ENCODE data around the gene SERPINI1.

Gene SERPINI1

DNA sequence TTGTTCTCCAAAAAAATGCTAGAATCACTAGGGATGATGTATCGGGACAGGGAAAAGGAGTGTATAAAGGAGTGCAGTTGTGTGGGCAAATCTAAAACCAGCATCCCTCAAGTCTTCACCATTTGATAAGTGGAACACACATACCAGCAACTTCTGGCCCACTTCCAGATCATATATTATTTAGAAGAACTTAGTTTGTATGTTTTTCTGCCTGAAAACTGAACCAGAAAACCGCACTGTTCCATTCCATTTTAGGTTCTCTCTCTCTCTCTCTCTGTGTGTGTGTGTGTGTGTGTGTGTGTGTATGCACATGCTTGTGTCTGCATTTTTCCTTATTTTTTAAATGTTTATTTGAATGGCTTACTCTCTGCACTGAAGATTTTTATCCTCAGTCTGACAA is 93.5 kb downstream of the SERPINI1 start:
- ChIA-PET POLR2A (no interaction called here), CTCF (no interaction called here)

DNA sequence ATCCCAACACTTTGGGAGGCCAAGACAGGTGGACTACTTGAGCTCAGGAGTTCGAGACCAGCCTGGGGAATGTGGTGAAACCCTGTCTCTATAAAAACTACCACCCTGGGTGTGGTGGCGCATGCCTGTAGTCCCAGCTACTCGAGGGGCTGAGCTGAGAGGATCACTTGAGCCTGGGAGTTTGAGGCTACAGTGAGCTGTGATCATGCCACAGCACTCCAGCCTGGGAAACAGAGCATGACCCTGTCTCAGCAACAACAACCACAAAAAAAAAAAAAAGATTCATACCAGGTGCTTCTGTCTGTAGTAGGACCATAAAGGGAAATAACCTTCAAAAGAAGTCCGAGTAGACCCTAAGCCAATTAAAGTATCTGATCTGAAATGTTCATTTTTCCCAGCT is 94.5 kb downstream of the SERPINI1 start:
- CTCF ChIA-PET = interaction anchor here (1.1 kb wide), 1 partner anchor 16 kb away, joined by 3 read pairs; no protein-coding TSS in a partner anchor
- TF ChIP-seq CTCF (IDR thresholded peaks at IDR 0.05; ENCODE audit: control extremely low read depth, extremely low read depth, low read depth, missing control alignments) = no peak
- POLR2A ChIA-PET = no interaction called here
- DNase-seq (ENCODE audit: extremely low spot score) = no peak

More for the DNA sequence above, 93.5 kb downstream of the SERPINI1 start:
- TF ChIP-seq CTCF (IDR thresholded peaks at IDR 0.05; ENCODE audit: control extremely low read depth, extremely low read depth, low read depth, missing control alignments) = no peak
- no peak for DNase-seq (ENCODE audit: extremely low spot score)

DNA sequence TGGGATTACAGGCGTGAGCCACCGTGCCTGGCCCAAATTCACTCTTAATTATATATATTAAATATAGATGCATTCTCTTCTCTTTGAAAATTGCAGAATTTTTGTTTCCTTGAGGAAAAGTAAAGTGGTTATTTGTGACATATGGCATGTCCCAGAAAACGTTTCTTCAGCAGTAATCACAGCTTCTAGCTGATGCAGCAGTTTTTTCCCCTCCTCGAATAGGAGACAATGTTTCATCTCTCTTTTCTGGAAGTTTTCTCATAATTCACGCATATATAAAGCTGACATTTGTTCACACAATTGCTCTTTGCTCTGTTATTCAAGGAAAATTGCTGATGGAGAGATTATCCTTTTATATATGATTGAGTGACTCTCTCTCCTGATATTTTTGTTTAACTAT is 99.8 kb downstream of the SERPINI1 start:
- CTCF ChIA-PET = no interaction called here
- POLR2A ChIA-PET = no interaction called here
- no peak for TF ChIP-seq CTCF (IDR thresholded peaks at IDR 0.05; ENCODE audit: control extremely low read depth, extremely low read depth, low read depth, missing control alignments)
- no peak for DNase-seq (ENCODE audit: extremely low spot score)

DNA sequence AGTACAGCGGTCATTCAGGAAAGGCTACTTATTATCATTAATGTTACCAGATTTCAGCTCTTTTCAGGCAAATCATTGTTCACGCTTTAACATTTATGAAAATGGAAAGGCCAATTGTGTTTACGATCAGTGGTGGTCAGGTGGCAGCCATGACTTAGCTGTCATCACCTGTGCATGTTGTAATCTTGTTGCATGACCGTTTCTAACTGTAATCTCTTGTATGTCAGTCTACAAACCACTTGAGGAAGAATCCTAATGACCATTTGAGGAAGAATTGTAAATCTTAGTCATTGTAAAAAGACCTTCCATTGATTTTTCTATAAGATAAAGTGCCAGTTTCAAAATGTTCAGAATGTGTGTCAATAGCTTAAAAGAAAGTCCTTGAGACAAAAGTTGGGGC is 100.4 kb downstream of the SERPINI1 start:
- DNase-seq (ENCODE audit: extremely low spot score) = no peak
- POLR2A ChIA-PET = no interaction called here
- TF ChIP-seq CTCF (IDR thresholded peaks at IDR 0.05; ENCODE audit: control extremely low read depth, extremely low read depth, low read depth, missing control alignments) = no peak
- CTCF ChIA-PET = no interaction called here

DNA sequence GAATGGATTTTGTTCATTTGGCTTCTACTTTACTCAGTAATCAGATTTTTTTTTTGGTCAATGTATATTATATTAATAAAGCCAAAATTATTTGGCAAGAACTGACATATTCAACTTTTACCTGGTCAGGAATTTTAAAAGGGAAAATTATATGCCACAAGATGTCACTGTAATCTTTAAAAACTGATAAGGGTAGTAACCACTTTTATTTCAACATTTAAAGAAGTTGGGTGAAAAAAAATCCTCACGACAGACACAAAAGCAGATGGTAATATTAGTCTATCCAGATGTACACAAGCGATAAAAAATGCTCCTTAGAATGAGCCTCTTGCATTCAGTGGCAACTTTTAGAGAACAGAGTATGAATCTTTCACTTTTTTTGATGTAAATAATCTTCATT is 101.9 kb downstream of the SERPINI1 start:
- CTCF ChIA-PET = no interaction called here
- TF ChIP-seq CTCF (IDR thresholded peaks at IDR 0.05; ENCODE audit: control extremely low read depth, extremely low read depth, low read depth, missing control alignments) = no peak
- POLR2A ChIA-PET = no interaction called here
- DNase-seq (ENCODE audit: extremely low spot score) = no peak

DNA sequence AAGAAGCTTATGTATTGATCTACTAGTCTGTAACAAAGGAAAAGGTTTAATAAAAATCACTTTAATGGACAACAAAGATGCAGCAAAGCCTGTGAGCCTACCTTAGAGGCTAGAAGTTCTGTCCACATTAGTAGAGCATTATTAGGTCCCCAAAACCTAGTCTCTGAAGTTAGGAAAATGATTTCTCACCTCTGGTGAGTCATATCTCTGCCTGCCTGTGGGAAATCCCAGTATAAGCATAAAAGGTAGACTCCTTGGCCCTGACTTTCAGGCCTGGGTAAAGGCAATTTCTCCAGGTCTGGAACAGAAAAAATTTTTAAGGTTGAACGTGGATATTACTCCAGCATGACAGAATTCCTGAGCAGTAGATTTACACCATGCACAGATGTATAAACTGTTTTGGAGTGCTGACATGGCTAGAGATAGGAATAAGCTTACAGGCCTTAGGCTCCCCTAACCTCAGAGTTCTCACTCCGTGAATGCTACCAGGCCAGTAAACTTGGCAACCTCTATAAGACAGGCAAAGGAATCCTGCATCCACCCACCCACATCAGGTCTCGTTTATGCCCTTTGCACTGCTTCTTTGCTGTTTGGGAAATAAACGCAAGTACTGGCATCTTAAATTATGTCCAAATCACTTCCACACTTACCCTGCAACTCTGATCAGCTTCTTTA is 104.1 kb downstream of the SERPINI1 start:
- ChIA-PET CTCF (interaction anchor here (1.1 kb wide), 1 partner anchor 43 kb away, joined by 3 read pairs; no protein-coding TSS in a partner anchor), POLR2A (no interaction called here)
- TF ChIP-seq CTCF (IDR thresholded peaks at IDR 0.05; ENCODE audit: control extremely low read depth, extremely low read depth, low read depth, missing control alignments) = no peak
- no peak for DNase-seq (ENCODE audit: extremely low spot score)
